Nephron progenitor cell (in vitro differentiated cells): ENCODE measurements around the gene PEAK3.

Experiments used
- DNase-seq: peaks from one replicate; pipeline ENCODE4 v3.0.0; 2021
- H3K27ac Mint-ChIP-seq: 2 replicates; pipeline ENCODE4 v1.8.0; 2021; ENCODE audit warnings: mild to moderate bottlenecking, moderate library complexity, mixed read lengths
- H3K27me3 Mint-ChIP-seq: 2 replicates; pipeline ENCODE4 v1.8.0; 2021; ENCODE audit warnings: mild to moderate bottlenecking, low read depth, mixed read lengths; ENCODE audit not compliant: poor library complexity
- H3K36me3 Mint-ChIP-seq: 2 replicates; pipeline ENCODE4 v1.8.0; 2021; ENCODE audit warnings: low read depth, mixed read lengths
- H3K4me1 Mint-ChIP-seq: 2 replicates; pipeline ENCODE4 v1.8.0; 2021; ENCODE audit warnings: mixed read lengths
- H3K4me3 Mint-ChIP-seq: 2 replicates; pipeline ENCODE4 v1.8.0; 2021; ENCODE audit warnings: mild to moderate bottlenecking, moderate library complexity, mixed read lengths
- H3K9me3 Mint-ChIP-seq: 2 replicates; pipeline ENCODE4 v1.8.0; 2021; ENCODE audit warnings: mild to moderate bottlenecking, moderate library complexity, mixed read lengths
- TF ChIP-seq, protein P1 (sequence below): fragments of 200-600 bp; sonication (generic); IDR thresholded peaks from 2 replicates; pipeline ENCODE4 v1.5.0; 2021; ENCODE audit warnings: antibody characterized with exemption

Gene PEAK3

DNA sequence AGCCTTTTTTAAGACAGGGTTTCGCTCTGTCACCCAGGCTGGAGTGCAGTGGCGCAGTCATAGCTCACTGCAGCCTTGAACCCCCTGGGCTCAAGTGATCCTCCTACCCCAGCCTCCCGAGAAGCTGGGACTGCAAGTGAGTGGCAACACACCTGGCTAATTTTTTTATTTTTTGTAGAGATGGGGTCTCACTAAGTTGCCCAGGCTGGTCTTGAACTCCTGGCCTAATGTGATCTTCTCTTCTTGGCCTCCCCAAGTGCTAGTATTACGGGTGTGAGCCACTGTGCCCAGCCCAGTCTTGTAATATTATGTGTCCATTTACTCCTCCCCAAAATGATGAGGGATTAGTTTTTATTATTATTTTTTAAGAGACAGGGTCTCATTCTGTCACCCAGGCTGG, 29.1 kb upstream of the PEAK3 start:
- no peak overlapping the region for H3K27ac Mint-ChIP-seq
- DNase-seq, result no peak
- peaks cover 30% of the 10 kb centered on the region for H3K9me3 Mint-ChIP-seq
- H3K4me3 Mint-ChIP-seq, result no peak overlapping the region
- peaks cover 92% of the 10 kb centered on the region for H3K27me3 Mint-ChIP-seq
- peaks cover 15% of the 10 kb centered on the region for H3K4me1 Mint-ChIP-seq
- TF ChIP-seq, protein P1, sequence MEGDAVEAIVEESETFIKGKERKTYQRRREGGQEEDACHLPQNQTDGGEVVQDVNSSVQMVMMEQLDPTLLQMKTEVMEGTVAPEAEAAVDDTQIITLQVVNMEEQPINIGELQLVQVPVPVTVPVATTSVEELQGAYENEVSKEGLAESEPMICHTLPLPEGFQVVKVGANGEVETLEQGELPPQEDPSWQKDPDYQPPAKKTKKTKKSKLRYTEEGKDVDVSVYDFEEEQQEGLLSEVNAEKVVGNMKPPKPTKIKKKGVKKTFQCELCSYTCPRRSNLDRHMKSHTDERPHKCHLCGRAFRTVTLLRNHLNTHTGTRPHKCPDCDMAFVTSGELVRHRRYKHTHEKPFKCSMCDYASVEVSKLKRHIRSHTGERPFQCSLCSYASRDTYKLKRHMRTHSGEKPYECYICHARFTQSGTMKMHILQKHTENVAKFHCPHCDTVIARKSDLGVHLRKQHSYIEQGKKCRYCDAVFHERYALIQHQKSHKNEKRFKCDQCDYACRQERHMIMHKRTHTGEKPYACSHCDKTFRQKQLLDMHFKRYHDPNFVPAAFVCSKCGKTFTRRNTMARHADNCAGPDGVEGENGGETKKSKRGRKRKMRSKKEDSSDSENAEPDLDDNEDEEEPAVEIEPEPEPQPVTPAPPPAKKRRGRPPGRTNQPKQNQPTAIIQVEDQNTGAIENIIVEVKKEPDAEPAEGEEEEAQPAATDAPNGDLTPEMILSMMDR, result no peak
- H3K36me3 Mint-ChIP-seq, result peaks cover 5% of the 10 kb centered on the region

DNA sequence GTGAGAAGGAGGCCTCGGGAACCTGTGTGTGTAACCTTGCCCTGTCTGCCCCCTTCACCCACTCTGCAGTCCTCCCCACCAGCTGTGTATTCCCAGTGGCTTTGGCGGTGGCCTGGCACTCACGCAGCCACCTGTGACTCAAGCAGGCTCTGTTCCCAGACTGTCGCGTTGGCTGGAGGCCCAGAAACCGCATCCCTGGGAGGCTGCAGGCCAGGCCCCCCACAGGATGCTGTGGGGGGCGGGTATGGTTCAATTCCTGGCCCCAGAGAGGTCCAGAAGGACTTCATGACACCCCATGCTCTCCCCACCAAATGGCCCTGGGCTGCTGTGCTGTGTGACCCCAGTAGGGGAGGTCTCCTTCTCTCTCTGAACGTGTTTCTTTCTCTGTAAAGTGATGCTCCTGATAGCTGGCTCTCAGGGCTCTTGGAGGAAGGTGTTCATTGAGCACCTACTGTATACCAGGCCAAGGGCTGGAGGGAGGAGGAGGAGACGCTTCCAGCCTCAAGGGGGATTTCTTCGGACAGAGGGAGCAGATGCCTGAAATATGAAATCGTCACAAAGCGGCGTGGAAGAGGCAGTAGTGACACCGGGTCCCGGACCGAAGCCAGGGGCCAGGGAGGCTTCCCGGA, 27.9 kb upstream of the PEAK3 start:
- H3K4me3 Mint-ChIP-seq, result no peak overlapping the region
- TF ChIP-seq, protein P1, result no peak
- peaks cover 9% of the 10 kb centered on the region for H3K4me1 Mint-ChIP-seq
- peaks cover 88% of the 10 kb centered on the region for H3K27me3 Mint-ChIP-seq
- peaks cover 1% of the 10 kb centered on the region for H3K36me3 Mint-ChIP-seq
- DNase-seq, result no peak
- H3K27ac Mint-ChIP-seq, result no peak overlapping the region
- H3K9me3 Mint-ChIP-seq, result peaks cover 18% of the 10 kb centered on the region

DNA sequence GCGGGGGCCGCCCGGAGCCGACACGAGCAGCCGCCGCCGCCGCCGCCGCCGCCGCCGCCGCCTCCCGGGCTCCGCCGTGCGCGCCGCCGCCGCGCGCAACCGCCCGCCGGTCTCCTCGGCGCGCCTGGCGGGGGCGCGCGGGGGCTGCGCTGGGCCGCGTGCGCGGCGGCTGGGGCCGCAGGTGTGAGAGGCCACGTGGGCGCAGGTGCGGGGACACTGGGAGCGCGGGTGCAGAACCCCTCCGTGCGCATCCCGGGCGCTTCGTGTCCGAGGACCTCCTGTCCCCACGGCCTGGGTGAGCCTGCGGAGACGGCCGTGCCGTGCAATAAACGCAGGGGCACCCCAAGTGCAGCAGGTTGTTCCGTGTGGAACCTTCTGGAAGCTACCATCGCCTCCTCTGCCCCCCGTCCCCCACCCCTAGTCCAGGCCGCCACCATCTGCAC, 26.2 kb upstream of the PEAK3 start, which contains the start of gene LINGO3:
Gene LINGO3, minus strand, starts transcription at position 41 of the 443 bp plus-strand sequence. CDS start 16,378 bp downstream, outside the sequence.
- Mint-ChIP-seq H3K4me1 (peaks cover 11% of the 10 kb centered on the region), H3K4me3 (peak within 1 kb of the TSS; percentile 71), H3K9me3 (peaks cover 4% of the 10 kb centered on the region), H3K27ac (no peak within 1 kb of the TSS), H3K27me3 (peaks cover 77% of the 10 kb centered on the region), H3K36me3 (no peaks in the 10 kb centered on the region)
- TF ChIP-seq, protein P1, result no peak
- peak; percentile 38 for DNase-seq

DNA sequence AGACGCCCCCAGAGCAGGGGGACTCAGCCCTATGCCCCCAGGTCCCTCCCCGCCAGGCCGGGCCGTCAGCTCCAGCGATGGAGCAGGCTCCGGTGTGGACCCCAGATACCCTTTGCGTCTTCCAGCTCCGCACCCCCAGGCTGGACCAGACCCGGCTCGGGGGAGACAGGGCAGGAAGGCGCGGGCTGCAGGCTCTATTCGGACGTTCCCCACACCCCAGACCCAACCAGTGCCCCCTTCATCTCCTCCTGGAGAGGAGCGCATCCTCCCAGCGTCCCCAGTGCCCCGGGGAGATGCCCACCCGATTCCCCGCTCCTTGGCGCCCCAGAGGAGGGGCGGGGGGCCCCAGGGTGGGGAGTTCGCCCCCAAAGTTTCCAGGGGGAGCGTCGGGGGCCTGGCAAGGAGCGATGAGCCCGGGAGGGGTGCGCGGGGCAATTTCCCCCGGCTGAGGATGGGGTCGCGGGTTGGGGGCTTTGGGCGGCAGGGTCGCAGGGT, 25.6 kb upstream of the PEAK3 start:
- no peaks in the 10 kb centered on the region for H3K36me3 Mint-ChIP-seq
- H3K4me1 Mint-ChIP-seq, result peaks cover 16% of the 10 kb centered on the region
- no peak for DNase-seq
- H3K27me3 Mint-ChIP-seq, result peaks cover 75% of the 10 kb centered on the region
- TF ChIP-seq, protein P1, result no peak
- no peak overlapping the region for H3K4me3 Mint-ChIP-seq
- peaks cover 3% of the 10 kb centered on the region for H3K9me3 Mint-ChIP-seq
- H3K27ac Mint-ChIP-seq, result no peak overlapping the region

DNA sequence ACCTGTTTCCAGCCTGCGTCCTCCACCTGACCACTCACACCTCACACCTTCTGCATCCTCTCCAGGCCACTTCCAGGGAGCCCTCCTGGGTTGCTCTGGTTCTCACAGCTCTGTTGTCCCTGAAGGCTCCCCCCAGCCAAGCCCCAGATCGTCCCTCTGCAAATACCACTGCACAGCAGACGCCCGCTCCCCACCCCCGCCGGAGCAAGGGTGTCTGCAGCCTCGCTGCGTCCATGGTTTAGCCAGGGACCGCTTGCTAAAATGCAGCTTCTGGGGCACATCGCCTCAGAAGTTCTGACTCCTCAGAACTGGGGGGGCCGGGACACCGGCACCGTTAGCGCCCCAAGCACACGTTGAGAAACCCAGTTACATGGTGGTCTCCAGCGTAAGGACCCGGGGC, 25.0 kb upstream of the PEAK3 start:
- Mint-ChIP-seq H3K4me3 (peak overlapping the region; percentile 23), H3K27me3 (peaks cover 69% of the 10 kb centered on the region), H3K9me3 (peaks cover 3% of the 10 kb centered on the region), H3K4me1 (peaks cover 16% of the 10 kb centered on the region), H3K36me3 (no peaks in the 10 kb centered on the region), H3K27ac (no peak overlapping the region)
- TF ChIP-seq, protein P1, result no peak
- DNase-seq, result no peak
